HCT116 (cell line): Measurements from ENCODE around the gene ZNF76. TPM values are rescaled to one million over a fixed set of nuclear protein-coding genes. Genes with fewer than 3 reads are reported as not detected.

Experiments
- ATAC-seq: fragments of 200-7000 bp; cut with Tn5 transposase; 2 replicates; pipeline ENCODE4 v1.9.1; 2020; ENCODE audit warnings: mild to moderate bottlenecking, moderate library complexity
- BruUV-seq: library from RNA; stranded (reverse); fragments of 400-500 nt; replicated peaks from 2 replicates; lab custom pipeline; 2021; lab: Mats Ljungman, UMichigan
- CTCF ChIA-PET: fragments of 300-600 bp; sonication (Branson Sonifier 250); formaldehyde crosslinking; loops from one replicate; lab custom pipeline; 2021; ENCODE audit warnings: antibody characterized with exemption; lab: Charles Lee
- POLR2A ChIA-PET: fragments of 300-600, 350-600 bp; sonication (Branson Sonifier 250); formaldehyde crosslinking; loops from one replicate; lab custom pipeline; 2021; ENCODE audit warnings: antibody characterized with exemption; lab: Charles Lee
- RAD21 ChIA-PET, 2 experiments: fragments of 300-600 bp; sonication (Branson Sonifier 250); formaldehyde crosslinking; loops; one replicate each; lab custom pipeline; 2023; ENCODE audit warnings: low total read pairs in 2 of 2; ENCODE audit not compliant: uncharacterized antibody in 2 of 2, unreplicated experiment in 2 of 2, low non-redundant PET in 1 of 2; lab: Charles Lee
- DNase-seq: peaks from one replicate; pipeline ENCODE4 v3.0.0-alpha.2; 2010; ENCODE audit warnings: low read depth, low spot score
- H2AFZ ChIP-seq: fragments of 200-600 bp; shearing (Covaris generic), sonication (generic); 2 replicates; pipeline ENCODE4 v1.6.1; 2017; ENCODE audit warnings: low read depth, mixed run types, mixed read lengths, antibody characterized with exemption, low read length; ENCODE audit not compliant: poor library complexity, severe bottlenecking
- H3K27ac ChIP-seq: 2 replicates; pipeline ENCODE4 v1.5.1; 2012; ENCODE audit warnings: low read depth, low read length
- H3K27me3 ChIP-seq: fragments of 200-600 bp; sonication (generic); 2 replicates; pipeline ENCODE4 v1.6.1; 2016; ENCODE audit warnings: mixed run types, low read length, mixed read lengths; ENCODE audit not compliant: insufficient read depth
- H3K36me3 ChIP-seq, 2 experiments: fragments of 200-500 bp in 1 of 2; fragments of 200-600 bp in 1 of 2; sonication (Bioruptor generic) in 1 of 2; sonication (generic) in 1 of 2; 2 replicates each; pipeline versions ENCODE4 v1.5.1 to v1.6.1; 2014 to 2016; ENCODE audit warnings: low read length in 2 of 2, inconsistent platforms in 1 of 2, mixed read lengths in 1 of 2, mixed run types in 1 of 2; ENCODE audit not compliant: insufficient read depth in 2 of 2, control insufficient read depth in 1 of 2
- H3K4me1 ChIP-seq, 2 experiments: fragments of 200-600 bp in 1 of 2; sonication (generic) in 1 of 2; 2 replicates each; pipeline versions ENCODE4 v1.5.1 to v1.6.1; 2012 to 2017; ENCODE audit warnings: low read length in 2 of 2, inconsistent platforms in 1 of 2, mild to moderate bottlenecking in 1 of 2, mixed read lengths in 1 of 2, mixed run types in 1 of 2, moderate library complexity in 1 of 2; ENCODE audit not compliant: insufficient read depth in 2 of 2, control insufficient read depth in 1 of 2
- H3K4me2 ChIP-seq: fragments of 200-600 bp; sonication (generic); 2 replicates; pipeline ENCODE4 v1.6.1; 2017; ENCODE audit warnings: mixed run types, low read length, mixed read lengths
- H3K4me3 ChIP-seq, 2 experiments: fragments of 200-600 bp in 1 of 2; sonication (generic) in 1 of 2; replicated peaks in 1 of 2; 2 replicates each; pipeline ENCODE4 v1.5.1; 2011 to 2016; ENCODE audit warnings: low read length in 2 of 2, control low read depth in 1 of 2, low read depth in 1 of 2, mild to moderate bottlenecking in 1 of 2, mixed read lengths in 1 of 2, mixed run types in 1 of 2
- H3K79me2 ChIP-seq: fragments of 200-600 bp; sonication (generic); 2 replicates; pipeline ENCODE4 v1.6.1; 2017; ENCODE audit warnings: mild to moderate bottlenecking, mixed run types, low read length, moderate library complexity, mixed read lengths; ENCODE audit not compliant: insufficient read depth
- H3K9ac ChIP-seq: fragments of 200-600 bp; sonication (generic); 2 replicates; pipeline ENCODE4 v1.6.1; 2016; ENCODE audit warnings: low read length, mixed read lengths
- H3K9me2 ChIP-seq: fragments of 200-600 bp; sonication (generic), shearing (Covaris generic); 2 replicates; pipeline ENCODE4 v1.6.1; 2017; ENCODE audit warnings: mixed run types, mild to moderate bottlenecking, moderate library complexity; ENCODE audit not compliant: insufficient read depth
- H3K9me3 ChIP-seq, 2 experiments: fragments of 200-500 bp in 1 of 2; fragments of 200-600 bp in 1 of 2; sonication (Bioruptor generic) in 1 of 2; sonication (generic) in 1 of 2; 2 replicates each; pipeline ENCODE4 v1.6.1; 2014 to 2017; ENCODE audit warnings: low read length in 2 of 2, mixed read lengths in 2 of 2, inconsistent platforms in 1 of 2, low read depth in 1 of 2, mild to moderate bottlenecking in 1 of 2, mixed run types in 1 of 2, moderate library complexity in 1 of 2; ENCODE audit not compliant: control insufficient read depth in 1 of 2, insufficient read depth in 1 of 2
- H4K20me1 ChIP-seq: fragments of 200-600 bp; sonication (generic), shearing (Covaris generic); 2 replicates; pipeline ENCODE4 v1.6.1; 2017; ENCODE audit warnings: mixed run types, mild to moderate bottlenecking, moderate library complexity; ENCODE audit not compliant: insufficient read depth
- ATF3 ChIP-seq: IDR thresholded peaks from 2 replicates; pipeline ENCODE4 v1.6.1; 2012
- CBX3 ChIP-seq: IDR thresholded peaks from 2 replicates; pipeline ENCODE4 v1.6.1; 2012; ENCODE audit warnings: low read depth
- CEBPB ChIP-seq: IDR thresholded peaks from 2 replicates; pipeline ENCODE4 v1.6.1; 2012; ENCODE audit warnings: low read depth
- CTCF ChIP-seq, 3 experiments: fragments of 200-600 bp in 1 of 3; sonication (generic) in 1 of 3; IDR thresholded peaks in 2 of 3; conservative IDR thresholded peaks in 1 of 3; 2 replicates each; pipeline ENCODE4 v1.5.1; 2012 to 2017; ENCODE audit warnings: low read depth in 2 of 3, low read length in 2 of 3, antibody characterized with exemption in 1 of 3, borderline replicate concordance in 1 of 3, control low read depth in 1 of 3, mild to moderate bottlenecking in 1 of 3, mixed read lengths in 1 of 3, mixed run types in 1 of 3, moderate library complexity in 1 of 3; ENCODE audit not compliant: insufficient read depth in 1 of 3
- EGR1 ChIP-seq: IDR thresholded peaks from 2 replicates; pipeline ENCODE4 v1.6.1; 2012; ENCODE audit warnings: low read depth
- ELF1 ChIP-seq: IDR thresholded peaks from 2 replicates; pipeline ENCODE4 v1.6.1; 2012; ENCODE audit warnings: low read depth, borderline replicate concordance
- EZH2 ChIP-seq: fragments of 200-600 bp; sonication (generic); IDR thresholded peaks from 2 replicates; pipeline ENCODE4 v1.6.1; 2017; ENCODE audit warnings: antibody characterized with exemption, mixed run types
- EZH2phosphoT487 ChIP-seq: fragments of 200-600 bp; IDR thresholded peaks from 2 replicates; pipeline ENCODE4 v1.6.1; 2018; ENCODE audit warnings: antibody characterized with exemption, borderline replicate concordance
- FOSL1 ChIP-seq: IDR thresholded peaks from 2 replicates; pipeline ENCODE4 v1.6.1; 2012; ENCODE audit warnings: low read depth
- JUND ChIP-seq: IDR thresholded peaks from 2 replicates; pipeline ENCODE4 v1.6.1; 2012
- MAX ChIP-seq: IDR thresholded peaks from 2 replicates; pipeline ENCODE4 v1.6.1; 2012
- POLR2A ChIP-seq: IDR thresholded peaks from 2 replicates; pipeline ENCODE4 v1.7.0; 2011; ENCODE audit warnings: borderline replicate concordance; ENCODE audit not compliant: insufficient read depth, insufficient read length; ENCODE audit errors: extremely low read depth
- REST ChIP-seq: IDR thresholded peaks from 2 replicates; pipeline ENCODE4 v1.6.1; 2012; ENCODE audit warnings: low read depth
- SIN3A ChIP-seq: IDR thresholded peaks from 2 replicates; pipeline ENCODE4 v1.6.1; 2012; ENCODE audit warnings: low read depth
- TCF7L2 ChIP-seq: IDR thresholded peaks from 2 replicates; pipeline ENCODE4 v1.7.0; 2011; ENCODE audit warnings: borderline replicate concordance, inconsistent platforms; ENCODE audit not compliant: insufficient read depth, insufficient read length; ENCODE audit errors: extremely low read depth
- YY1 ChIP-seq: IDR thresholded peaks from 2 replicates; pipeline ENCODE4 v1.6.1; 2011; ENCODE audit warnings: low read length, low read depth, moderate library complexity, mild to moderate bottlenecking; ENCODE audit not compliant: insufficient replicate concordance; ENCODE audit errors: extremely low read depth
- ZBTB33 ChIP-seq: IDR thresholded peaks from 2 replicates; pipeline ENCODE4 v1.6.1; 2011; ENCODE audit warnings: mild to moderate bottlenecking, low read length, moderate library complexity; ENCODE audit not compliant: insufficient replicate concordance; ENCODE audit errors: extremely low read depth
- ZFX ChIP-seq: fragments of 450-650 bp; IDR thresholded peaks from 2 replicates; pipeline ENCODE4 v1.6.1; 2017
- intact Hi-C: fragments of 100-400 bp; cut with micrococcal nuclease; formaldehyde crosslinking; loops from 2 replicates; pipeline ENCODE4 v1.10.0; 2022
- total RNA-seq: library from RNA; stranded (reverse); gene quantifications from one replicate; pipeline ENCODE4 v1.2.1, GENCODE V29; 2021; ENCODE audit not compliant: unreplicated experiment

Gene ZNF76
- total RNA-seq, 1 experiment from 2014 or later, result 47.5 TPM

- H3K9me3 ChIP-seq, result no peaks in the 10 kb centered on the region
- TF ChIP-seq ZBTB33 (no peak), FOSL1 (no peak), JUND (no peak), ZFX (no peak), ATF3 (no peak), YY1 (no peak), CEBPB (no peak), EGR1 (no peak), EZH2phosphoT487 (no peak), CTCF (IDR thresholded peaks at IDR 0.05 in 2 of 3, conservative IDR thresholded peaks at IDR 0.05 in 1 of 3; ENCODE audit: borderline replicate concordance in 1 of 3, insufficient read depth in 1 of 3, low read depth in 2 of 3, low read length in 2 of 3) (no peak), CBX3 (no peak), POLR2A (no peak), EZH2 (no peak), SIN3A (no peak), TCF7L2 (no peak), ELF1 (no peak), MAX (no peak), REST (no peak)
- TF ChIP-seq, all 23 proteins: peak for 0
These were observed 15.0 kb upstream of the ZNF76 start for GRCh38 chr6:35244551-35244950.

More at GRCh38 chr6:35244551-35244950, 15.0 kb upstream of the ZNF76 start:
- RAD21 ChIA-PET, result no interaction called here
- Histone ChIP-seq H3K36me3 (no peaks in the 10 kb centered on the region), H2AFZ (no peak overlapping the region), H3K79me2 (no peaks in the 10 kb centered on the region), H4K20me1 (no peaks in the 10 kb centered on the region), H3K9ac (no peak overlapping the region), H3K27me3 (no peaks in the 10 kb centered on the region), H3K9me2 (no peaks in the 10 kb centered on the region), H3K4me2 (no peak overlapping the region), H3K4me1 (peaks cover 0 to 7% of the 10 kb centered on the region in 2 experiments; a peak in 1 of 4 replicates), H3K4me3 (no peak overlapping the region), H3K27ac (no peak overlapping the region)
- POLR2A ChIA-PET, result no interaction called here
- BruUV-seq, result no TSS peak
- DNase-seq (no peak), ATAC-seq (no peak)
- intact Hi-C loops, result no loop called here
- CTCF ChIA-PET, result no interaction called here
